HepG2 (cell line): Measurements from ENCODE around the gene ACAD8.

Experiments
- POLR2A ChIP-seq, 2 experiments: IDR thresholded peaks; 2 replicates each; pipeline ENCODE4 v1.6.1; 2011; ENCODE audit warnings: low read depth in 2 of 2, low read length in 2 of 2, mild to moderate bottlenecking in 1 of 2, moderate library complexity in 1 of 2; ENCODE audit not compliant: insufficient read depth in 1 of 2
- ZNF564 ChIP-seq: sonication (generic); formaldehyde crosslinking; IDR thresholded peaks from 2 replicates; pipeline ENCODE4 v1.8.1; 2023; ENCODE audit warnings: mild to moderate bottlenecking, missing genetic modification reagents

DNA sequence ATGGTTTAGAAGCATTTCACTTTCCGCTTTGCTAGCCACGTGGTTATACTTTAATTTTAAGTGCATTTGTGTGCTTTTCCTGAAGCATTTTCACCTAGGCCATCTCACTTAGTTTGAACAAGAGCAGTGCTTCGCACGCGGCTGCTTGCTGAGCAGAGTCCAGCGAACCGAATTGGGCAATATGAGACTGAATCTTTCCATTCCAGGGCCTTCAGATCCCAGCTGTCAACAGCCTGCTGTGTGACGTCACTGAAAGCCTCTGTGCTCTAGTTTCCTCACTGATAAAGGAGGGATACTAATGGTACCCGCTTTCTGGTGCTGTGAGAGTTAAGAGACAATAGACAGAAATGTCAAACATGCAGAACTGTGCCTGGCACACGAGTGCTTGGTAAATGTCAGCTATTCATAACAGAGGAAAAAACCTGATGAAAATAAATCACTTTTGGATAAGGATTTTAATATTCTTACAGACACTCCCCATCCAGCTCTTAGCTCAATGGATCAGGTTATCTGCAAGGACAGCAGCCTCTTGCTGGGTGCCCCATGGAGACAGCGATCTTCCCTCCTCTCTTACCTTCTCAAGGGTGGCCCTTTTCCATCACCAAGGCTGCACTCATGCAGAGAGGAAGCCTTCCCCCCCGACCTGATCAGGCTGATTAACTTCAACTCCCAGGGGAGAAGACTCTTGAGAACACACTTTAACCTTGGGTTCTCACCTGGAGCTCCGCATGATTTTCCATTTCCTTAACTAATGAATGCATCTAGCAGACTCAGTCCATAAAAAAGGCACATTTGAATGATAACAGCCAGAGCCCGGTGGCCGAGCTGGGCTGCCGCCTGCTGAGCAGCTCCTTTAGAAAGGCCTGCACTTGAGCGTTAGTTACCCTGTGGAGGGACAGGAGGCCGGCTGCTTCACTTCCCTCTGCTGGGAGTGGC, 19.3 kb downstream of the ACAD8 start:
- TF ChIP-seq POLR2A (IDR thresholded peaks at IDR 0.05; ENCODE audit: insufficient read depth in 1 of 2, low read depth in 2 of 2, low read length in 2 of 2) (no peak), ZNF564 (CRISPR knock-in tag) (no peak)
